ENCODE data around the gene TERT.

Gene TERT

GRCh38 chr5:1206521-1207412, 88.1 kb downstream of the TERT start:
- no peak for DNase-seq (ENCODE audit: low read depth)

GRCh38 chr5:1205255-1206180, 89.3 kb downstream of the TERT start:
- DNase-seq (ENCODE audit: low read depth): no peak

GRCh38 chr5:1204693-1205242, 90.1 kb downstream of the TERT start:
- no peak for DNase-seq (ENCODE audit: low read depth)

GRCh38 chr5:1203968-1204692, 90.7 kb downstream of the TERT start:
- no peak for DNase-seq (ENCODE audit: low read depth)

GRCh38 chr5:1203311-1203967, 91.4 kb downstream of the TERT start:
- DNase-seq (ENCODE audit: low read depth): no peak

Data from GM04504 (cell line).